GM10248 (cell line): ENCODE data around the gene PGPEP1.
A peak's percentile ranks its signal among the peaks of the same experiment; 100 is the strongest.

ENCODE experiments used
- CTCF ChIA-PET: fragments of 300-600 bp; sonication (Branson Sonifier 250); formaldehyde crosslinking; extraction: SDS; loops from one replicate; lab custom pipeline; 2021; ENCODE audit warnings: antibody characterized with exemption; lab: Yijun Ruan, JAX
- POLR2A ChIA-PET: fragments of 350-650 bp; sonication (Branson Sonifier 250); formaldehyde crosslinking; extraction: SDS; loops from one replicate; lab custom pipeline; 2020; ENCODE audit warnings: antibody characterized with exemption; lab: Yijun Ruan, JAX
- DNase-seq: peaks from one replicate; pipeline ENCODE4 v3.0.0; 2012; ENCODE audit errors: extremely low spot score
- CTCF ChIP-seq: IDR thresholded peaks from 2 replicates; pipeline ENCODE4 v1.5.1; 2012; ENCODE audit warnings: mild to moderate bottlenecking, low read depth; ENCODE audit errors: extremely low read depth, missing control alignments, control extremely low read depth

Gene PGPEP1

GRCh38 chr19:18408053-18408476 is 67.7 kb downstream of the PGPEP1 start:
- POLR2A ChIA-PET, result no interaction called here
- peak; percentile 52 for TF ChIP-seq CTCF
- CTCF ChIA-PET, result no interaction called here
- DNase-seq, result peak; percentile 82

GRCh38 chr19:18412610-18413239 is 72.3 kb downstream of the PGPEP1 start:
- TF ChIP-seq CTCF, result no peak
- POLR2A ChIA-PET, result interaction anchor here (5.6 kb wide), 1 partner anchor 133 kb away, joined by 43 read pairs; the partner anchor contains the start of gene JUND
- DNase-seq, result no peak
- CTCF ChIA-PET, result interaction anchor here (1.5 to 16.0 kb wide), 8 partner anchors 21 to 204 kb away, joined by 4 to 380 read pairs (median 32); partner anchors contain the start of genes GDF15, JUND, LRRC25 and LSM4

GRCh38 chr19:18414504-18415177 is 74.2 kb downstream of the PGPEP1 start:
- POLR2A ChIA-PET, result interaction anchor here (0.5 to 5.6 kb wide), 3 partner anchors 23 to 135 kb away, joined by 3 to 43 read pairs (median 4); partner anchors contain the start of gene JUND
- no peak for DNase-seq
- TF ChIP-seq CTCF, result no peak
- CTCF ChIA-PET, result interaction anchor here (0.7 to 16.0 kb wide), 9 partner anchors 9 to 206 kb away, joined by 3 to 380 read pairs (median 7); partner anchors contain the start of genes GDF15, JUND, LRRC25 and LSM4

GRCh38 chr19:18415178-18415867 is 74.9 kb downstream of the PGPEP1 start:
- DNase-seq, result no peak
- TF ChIP-seq CTCF, result no peak
- POLR2A ChIA-PET, result interaction anchor here (0.7 to 5.6 kb wide), 3 partner anchors 22 to 135 kb away, joined by 3 to 43 read pairs (median 19); partner anchors contain the start of gene JUND
- CTCF ChIA-PET, result interaction anchor here (0.7 to 16.0 kb wide), 9 partner anchors 9 to 207 kb away, joined by 3 to 380 read pairs (median 7); partner anchors contain the start of genes GDF15, JUND, LRRC25 and LSM4

GRCh38 chr19:18416778-18417249 is 76.4 kb downstream of the PGPEP1 start:
- TF ChIP-seq CTCF, result no peak
- ChIA-PET POLR2A (interaction anchor here (1.0 to 2.2 kb wide), 4 partner anchors 12 to 137 kb away, joined by 3 to 19 read pairs (median 6); partner anchors contain the start of genes GDF15 and JUND), CTCF (interaction anchor here (0.8 to 16.0 kb wide), 7 partner anchors 9 to 225 kb away, joined by 3 to 380 read pairs (median 8); partner anchors contain the start of genes GDF15, JUND, LRRC25 and LSM4)
- peak; percentile 79 for DNase-seq
